Mesenchymal stem cell (in vitro differentiated cells and primary cell): Measurements from ENCODE around the gene RUSC2.
A peak's percentile ranks its signal among the peaks of the same experiment; 100 is the strongest.

Experiments used
- DNase-seq: peaks from one replicate; pipeline ENCODE4 v3.0.0-alpha.2; 2013
- H2AFZ ChIP-seq: one replicate; pipeline ENCODE4 v1.6.1; 2013; ENCODE audit warnings: low read depth, mild to moderate bottlenecking, control low read depth, inconsistent platforms, low read length, moderate library complexity
- H2AK5ac ChIP-seq: 2 replicates; pipeline ENCODE4 v1.6.1; 2013; ENCODE audit warnings: low read length, moderate library complexity, mild to moderate bottlenecking, inconsistent platforms; ENCODE audit not compliant: severe bottlenecking
- H2BK120ac ChIP-seq: one replicate; pipeline ENCODE4 v1.6.1; 2013; ENCODE audit warnings: low read depth, mild to moderate bottlenecking, inconsistent platforms, low read length, moderate library complexity
- H2BK12ac ChIP-seq, 2 experiments: one replicate each; pipeline ENCODE4 v1.6.1; 2013; ENCODE audit warnings: inconsistent platforms in 2 of 2, low read length in 2 of 2, mild to moderate bottlenecking in 2 of 2, moderate library complexity in 2 of 2, control low read depth in 1 of 2
- H2BK15ac ChIP-seq: one replicate; pipeline ENCODE4 v1.6.1; 2013; ENCODE audit warnings: mild to moderate bottlenecking, low read depth, inconsistent platforms; ENCODE audit not compliant: poor library complexity, severe bottlenecking
- H2BK5ac ChIP-seq: 2 replicates; pipeline ENCODE4 v1.6.1; 2013; ENCODE audit warnings: low read depth, mild to moderate bottlenecking, low read length, control low read depth, inconsistent platforms; ENCODE audit not compliant: poor library complexity, severe bottlenecking
- H3K14ac ChIP-seq, 2 experiments: one replicate each; pipeline ENCODE4 v1.6.1; 2013; ENCODE audit warnings: inconsistent platforms in 2 of 2, low read length in 2 of 2, control low read depth in 1 of 2, mild to moderate bottlenecking in 1 of 2, moderate library complexity in 1 of 2
- H3K18ac ChIP-seq, 2 experiments: one replicate each; pipeline ENCODE4 v1.6.1; 2013; ENCODE audit warnings: inconsistent platforms in 2 of 2, low read length in 2 of 2, control low read depth in 1 of 2, low read depth in 1 of 2, mild to moderate bottlenecking in 1 of 2
- H3K23ac ChIP-seq, 2 experiments: one replicate each; pipeline ENCODE4 v1.6.1; 2013; ENCODE audit warnings: inconsistent platforms in 2 of 2, low read length in 2 of 2, mild to moderate bottlenecking in 2 of 2, moderate library complexity in 2 of 2, control low read depth in 1 of 2
- H3K27ac ChIP-seq: 2 replicates; pipeline ENCODE4 v1.5.1; 2013; ENCODE audit warnings: mild to moderate bottlenecking, moderate library complexity, low read length, control low read depth, inconsistent platforms; ENCODE audit not compliant: poor library complexity, severe bottlenecking
- H3K27me3 ChIP-seq, 2 experiments: 2 replicates each; pipeline versions ENCODE4 v1.6.1 to v1.7.0; 2013; ENCODE audit warnings: low read length in 2 of 2, mild to moderate bottlenecking in 2 of 2, moderate library complexity in 2 of 2, control low read depth in 1 of 2, inconsistent platforms in 1 of 2; ENCODE audit not compliant: control insufficient read depth in 1 of 2, insufficient read depth in 1 of 2
- H3K36me3 ChIP-seq, 2 experiments: 2 replicates each; pipeline versions ENCODE4 v1.6.1 to v1.7.0; 2013; ENCODE audit warnings: low read length in 2 of 2, control low read depth in 1 of 2, inconsistent platforms in 1 of 2, low read depth in 1 of 2, mild to moderate bottlenecking in 1 of 2; ENCODE audit not compliant: insufficient read depth in 2 of 2, control insufficient read depth in 1 of 2
- H3K4ac ChIP-seq, 2 experiments: one replicate each; pipeline ENCODE4 v1.6.1; 2013; ENCODE audit warnings: inconsistent platforms in 2 of 2, low read length in 2 of 2, mild to moderate bottlenecking in 2 of 2, moderate library complexity in 2 of 2, control low read depth in 1 of 2, low read depth in 1 of 2
- H3K4me1 ChIP-seq: 2 replicates; pipeline ENCODE4 v1.6.1; 2013; ENCODE audit warnings: low read depth, low read length, control low read depth; ENCODE audit not compliant: control insufficient read depth, insufficient read depth
- H3K4me2 ChIP-seq: 2 replicates; pipeline ENCODE4 v1.6.1; 2013; ENCODE audit warnings: low read length, mild to moderate bottlenecking, inconsistent platforms; ENCODE audit not compliant: poor library complexity, severe bottlenecking
- H3K4me3 ChIP-seq, 2 experiments: 2 replicates each; pipeline versions ENCODE4 v1.5.1 to v1.7.0; 2013; ENCODE audit warnings: low read length in 2 of 2, mild to moderate bottlenecking in 2 of 2, control low read depth in 1 of 2, low read depth in 1 of 2; ENCODE audit not compliant: insufficient read depth in 1 of 2
- H3K79me1 ChIP-seq: replicated peaks from 2 replicates; pipeline ENCODE4 v1.6.1; 2013; ENCODE audit warnings: mild to moderate bottlenecking, control low read depth, low read length, inconsistent platforms; ENCODE audit not compliant: poor library complexity, severe bottlenecking
- H3K9ac ChIP-seq: 2 replicates; pipeline ENCODE4 v1.7.0; 2013; ENCODE audit warnings: mild to moderate bottlenecking, low read length, moderate library complexity
- H3K9me3 ChIP-seq: 2 replicates; pipeline ENCODE4 v1.7.0; 2013; ENCODE audit warnings: mild to moderate bottlenecking, low read length; ENCODE audit not compliant: control insufficient read depth
- H4K8ac ChIP-seq: one replicate; pipeline ENCODE4 v1.6.1; 2013; ENCODE audit warnings: inconsistent platforms, mild to moderate bottlenecking, low read length, moderate library complexity
- H4K91ac ChIP-seq: one replicate; pipeline ENCODE4 v1.6.1; 2013; ENCODE audit warnings: mild to moderate bottlenecking, low read length, inconsistent platforms
- WGBS: methylation state at CpG from one replicate; pipeline ENCODE4 v1.1.7; 2013; ENCODE audit warnings: mixed read lengths; 5-methylcytosine and 5-hydroxymethylcytosine counted together

RUSC2 gene

GRCh38 chr9:35537913-35538312, 48.0 kb downstream of the RUSC2 start:
- Histone ChIP-seq H3K9ac (peak overlapping the region; percentile 84), H2BK120ac (peak overlapping the region; percentile 73), H3K14ac (peak overlapping the region in 1 of 2 experiments; percentile 89), H3K79me1 (peaks cover 18% of the 10 kb centered on the region), H3K27ac (peak overlapping the region; percentile 90), H2AFZ (no peak overlapping the region), H3K4ac (peak overlapping the region; percentile 75 to 90), H2AK5ac (peak overlapping the region; percentile 99), H3K4me2 (no peak overlapping the region), H3K4me1 (peaks cover 16% of the 10 kb centered on the region), H4K8ac (peak overlapping the region; percentile 54), H2BK12ac (peak overlapping the region; percentile 79 to 95), H4K91ac (peak overlapping the region; percentile 52), H3K27me3 (no peaks in the 10 kb centered on the region), H3K9me3 (no peaks in the 10 kb centered on the region), H3K4me3 (peak overlapping the region in 1 of 2 experiments; percentile 78), H3K18ac (peak overlapping the region; percentile 90 to 96), H2BK5ac (no peak overlapping the region), H2BK15ac (no peak overlapping the region), H3K36me3 (peaks cover 0 to 7% of the 10 kb centered on the region in 2 experiments), H3K23ac (peak overlapping the region in 1 of 2 experiments; percentile 83)
- peak; percentile 64 for DNase-seq
- 52% methylated on average over 3 of the region's 3 CpGs for WGBS

DNA sequence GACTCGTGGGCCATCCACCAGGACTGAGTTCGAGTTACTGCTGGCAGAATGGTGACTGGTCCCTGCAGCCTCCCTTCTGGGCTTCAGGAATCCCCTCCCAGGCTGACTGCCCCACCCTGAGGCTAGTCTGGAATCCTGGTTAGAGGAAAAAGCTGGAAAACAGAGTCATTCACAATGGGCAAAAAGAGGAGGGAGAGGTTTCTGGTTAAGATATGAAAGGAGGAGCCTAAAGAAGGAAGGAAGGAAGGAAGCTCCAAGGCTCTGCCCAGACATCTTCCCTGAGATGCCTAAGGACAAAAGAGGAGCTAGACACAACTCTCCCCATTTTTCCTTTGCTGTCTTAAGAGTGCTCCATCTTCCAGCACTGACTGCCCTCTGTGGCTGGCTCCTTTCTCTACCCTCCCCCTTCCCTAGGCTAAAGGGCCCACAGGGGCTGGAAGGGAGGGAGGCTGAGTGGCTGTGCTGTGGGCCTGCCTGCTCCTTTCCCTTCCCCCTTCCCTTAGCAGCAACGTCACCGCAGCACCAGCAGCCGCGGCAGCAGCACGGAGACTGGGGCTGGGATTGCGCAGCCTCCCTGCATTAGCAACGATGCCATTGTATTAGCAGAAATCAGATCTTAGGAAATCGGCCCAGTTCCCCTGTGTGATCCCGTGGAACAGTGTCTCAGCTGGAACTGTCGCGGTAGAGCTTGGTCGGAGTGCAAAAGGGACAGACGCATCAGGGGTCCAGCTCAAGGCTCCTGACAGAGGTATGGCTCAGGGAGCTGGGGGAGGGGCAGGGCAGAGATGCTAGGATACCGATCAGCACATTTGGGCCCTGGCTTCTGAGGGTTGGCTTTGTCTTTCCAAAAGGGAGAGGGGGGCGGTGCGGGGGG, 48.7 kb downstream of the RUSC2 start:
- peak; percentile 90 for DNase-seq
- Histone ChIP-seq H3K4me3 (peak overlapping the region; percentile 51 to 78), H3K4me1 (peaks cover 16% of the 10 kb centered on the region), H3K23ac (peak overlapping the region in 1 of 2 experiments; percentile 83), H2BK5ac (no peak overlapping the region), H3K14ac (peak overlapping the region in 1 of 2 experiments; percentile 89), H2BK120ac (peak overlapping the region; percentile 64), H3K79me1 (peaks cover 18% of the 10 kb centered on the region), H4K91ac (peak overlapping the region; percentile 72), H3K18ac (peak overlapping the region; percentile 90 to 96), H2AFZ (no peak overlapping the region), H3K36me3 (peaks cover 0 to 7% of the 10 kb centered on the region in 2 experiments), H2BK12ac (peak overlapping the region; percentile 79 to 95), H3K9me3 (no peaks in the 10 kb centered on the region), H2AK5ac (peak overlapping the region; percentile 99), H3K27me3 (no peaks in the 10 kb centered on the region), H3K9ac (peak overlapping the region; percentile 84), H3K4me2 (peak overlapping the region; percentile 75), H3K4ac (peak overlapping the region; percentile 75 to 90), H4K8ac (peak overlapping the region; percentile 79), H2BK15ac (peak overlapping the region; percentile 85), H3K27ac (peak overlapping the region; percentile 90)
- 6% methylated on average over 18 of the region's 18 CpGs for WGBS
